ENCODE results near the gene VPS25.
A peak's percentile ranks its signal among the peaks of the same experiment; 100 is the strongest.

Gene VPS25

GRCh38 chr17:42795465-42795864 lies 22.2 kb downstream of the VPS25 start:
- no peak for DNase-seq (ENCODE audit: low read depth)

- DNase-seq (ENCODE audit: low read depth), result no peak
These were observed 23.0 kb downstream of the VPS25 start for GRCh38 chr17:42796066-42796758.

- DNase-seq (ENCODE audit: low read depth), result no peak
These were observed 24.1 kb downstream of the VPS25 start for GRCh38 chr17:42797067-42798007.

GRCh38 chr17:42798011-42798382 lies 24.7 kb downstream of the VPS25 start:
- DNase-seq (ENCODE audit: low read depth), result no peak

- DNase-seq (ENCODE audit: low read depth), result peak; percentile 88
These were observed 25.4 kb downstream of the VPS25 start, which contains the start of the genes CNTD1 and COA3 for GRCh38 chr17:42798383-42799380. Gene CNTD1 (plus strand): TSS chr17:42798861. CDS start chr17:42799068, 207 bp downstream. Gene COA3 (minus strand): TSS chr17:42798704. CDS start chr17:42798681, 23 bp downstream.

- DNase-seq (ENCODE audit: low read depth), result no peak
These were observed 30.0 kb downstream of the VPS25 start for GRCh38 chr17:42803074-42803883.

GRCh38 chr17:42804918-42805367 lies 31.7 kb downstream of the VPS25 start:
- DNase-seq (ENCODE audit: low read depth), result no peak

GRCh38 chr17:42806249-42806648 lies 33.0 kb downstream of the VPS25 start:
- no peak for DNase-seq (ENCODE audit: low read depth)

- DNase-seq (ENCODE audit: low read depth), result peak; percentile 68
These were observed 36.0 kb downstream of the VPS25 start for GRCh38 chr17:42809250-42809649.

- peak; percentile 68 for DNase-seq (ENCODE audit: low read depth)
These were observed 41.6 kb downstream of the VPS25 start for GRCh38 chr17:42814633-42815399.

- peak; percentile 68 for DNase-seq (ENCODE audit: low read depth)
These were observed 44.6 kb downstream of the VPS25 start for GRCh38 chr17:42817866-42818265.

GRCh38 chr17:42818379-42818778 lies 45.1 kb downstream of the VPS25 start:
- DNase-seq (ENCODE audit: low read depth), result no peak

- peak; percentile 63 for DNase-seq (ENCODE audit: low read depth)
These were observed 46.8 kb downstream of the VPS25 start for GRCh38 chr17:42819939-42820535.

GRCh38 chr17:42821176-42821575 lies 47.9 kb downstream of the VPS25 start:
- DNase-seq (ENCODE audit: low read depth), result no peak

- DNase-seq (ENCODE audit: low read depth), result no peak
These were observed 54.2 kb downstream of the VPS25 start for GRCh38 chr17:42827472-42827871.
